DND-41 (cell line): ENCODE data around the gene ADORA3.
"Not testable (repeated sequence)": the region's sequence is repeated elsewhere in the genome, so short reads cannot be mapped to it uniquely, and the experiment has no call there.

Experiments
- ATAC-seq: fragments of 200-7000 bp; cut with Tn5 transposase; 3 replicates; pipeline ENCODE4 v1.9.1; 2021; ENCODE audit warnings: low read depth; ENCODE audit not compliant: insufficient read depth
- DNase-seq: peaks from one replicate; pipeline ENCODE4 v3.0.0-alpha.2; 2020
- H2AFZ ChIP-seq: 2 replicates; pipeline ENCODE4 v1.6.0; 2012; ENCODE audit warnings: low read depth, low read length
- H3K27ac ChIP-seq: 2 replicates; pipeline ENCODE4 v1.5.1; 2012; ENCODE audit warnings: low read length, inconsistent platforms
- H3K27me3 ChIP-seq: fragments of 200-600 bp; sonication (generic); 2 replicates; pipeline ENCODE4 v1.6.0; 2012; ENCODE audit warnings: low read length, mild to moderate bottlenecking, inconsistent platforms; ENCODE audit not compliant: insufficient read depth, poor library complexity
- H3K36me3 ChIP-seq: 2 replicates; pipeline ENCODE4 v1.5.1; 2012; ENCODE audit warnings: low read length, inconsistent platforms; ENCODE audit not compliant: insufficient read depth
- H3K4me1 ChIP-seq: 2 replicates; pipeline ENCODE4 v1.5.1; 2012; ENCODE audit warnings: mild to moderate bottlenecking, low read length; ENCODE audit not compliant: insufficient read depth
- H3K4me2 ChIP-seq: 2 replicates; pipeline ENCODE4 v1.6.0; 2012; ENCODE audit warnings: mild to moderate bottlenecking, moderate library complexity, low read length, inconsistent platforms; ENCODE audit not compliant: insufficient read depth
- H3K4me3 ChIP-seq, 2 experiments: fragments of 200-600 bp in 1 of 2; shearing (Covaris generic) in 1 of 2; 2 replicates each; pipeline ENCODE4 v1.5.1; 2012 to 2016; ENCODE audit warnings: inconsistent platforms in 2 of 2, low read length in 2 of 2, mild to moderate bottlenecking in 2 of 2, low read depth in 1 of 2, moderate library complexity in 1 of 2
- H3K79me2 ChIP-seq: 2 replicates; pipeline ENCODE4 v1.6.0; 2012; ENCODE audit warnings: low read length, inconsistent platforms; ENCODE audit not compliant: insufficient read depth
- H3K9ac ChIP-seq: 2 replicates; pipeline ENCODE4 v1.6.0; 2012; ENCODE audit warnings: low read depth, mild to moderate bottlenecking, inconsistent platforms, low read length, moderate library complexity
- H3K9me3 ChIP-seq: 2 replicates; pipeline ENCODE4 v1.5.1; 2012; ENCODE audit warnings: low read length, moderate library complexity, mild to moderate bottlenecking, inconsistent platforms; ENCODE audit not compliant: insufficient read depth, severe bottlenecking
- H4K20me1 ChIP-seq: 2 replicates; pipeline ENCODE4 v1.6.0; 2012; ENCODE audit warnings: low read length; ENCODE audit not compliant: insufficient read depth
- EZH2 ChIP-seq: IDR thresholded peaks from 3 replicates; pipeline ENCODE4 v1.6.1; 2012; ENCODE audit warnings: borderline replicate concordance, low read depth, mild to moderate bottlenecking, moderate library complexity, low read length, inconsistent platforms; ENCODE audit not compliant: severe bottlenecking
- TF ChIP-seq, protein P1 (sequence below): IDR thresholded peaks from 2 replicates; pipeline ENCODE4 v1.5.1; 2012; ENCODE audit warnings: borderline replicate concordance, low read length, moderate library complexity, mild to moderate bottlenecking; ENCODE audit not compliant: poor library complexity, severe bottlenecking; ENCODE audit errors: extremely low read depth

ADORA3 gene

DNA sequence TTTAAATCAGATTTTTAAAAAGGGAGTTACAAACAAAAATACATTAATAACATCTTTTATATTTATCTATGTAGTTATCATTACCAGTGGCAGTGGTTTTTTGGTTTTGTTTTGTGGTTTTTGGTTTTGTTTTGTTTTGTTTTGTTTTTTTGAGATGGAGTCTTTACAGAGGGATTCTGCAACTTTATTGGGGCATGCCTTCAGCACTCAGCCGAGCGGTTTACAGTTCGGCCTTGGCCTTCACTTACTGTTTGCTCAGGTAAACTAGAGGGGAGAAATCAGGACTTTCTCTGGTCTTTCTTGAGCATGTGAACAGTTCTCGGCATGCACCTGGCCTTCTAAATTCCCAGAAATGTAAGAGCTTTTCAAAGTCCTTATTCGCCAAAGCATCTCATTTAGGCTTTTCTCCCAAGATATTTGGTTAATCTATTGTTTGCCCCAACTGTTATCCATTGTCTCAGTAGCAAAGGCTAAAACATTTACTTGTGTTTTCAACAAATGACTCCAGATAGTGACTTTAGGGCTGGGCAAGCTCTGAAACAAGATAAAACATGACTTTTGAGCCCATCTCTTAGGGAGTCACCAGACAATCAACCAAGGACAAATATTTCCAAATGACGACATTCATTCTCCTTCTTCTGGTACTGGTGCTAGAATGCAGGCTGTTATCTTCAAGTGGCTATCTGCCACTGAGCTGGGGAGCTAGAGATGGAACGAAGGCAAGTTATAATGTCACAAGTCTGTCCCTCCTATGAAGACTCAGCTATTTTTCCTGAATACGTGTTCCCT, 48.4 kb upstream of the ADORA3 start:
- TF ChIP-seq, protein P1, sequence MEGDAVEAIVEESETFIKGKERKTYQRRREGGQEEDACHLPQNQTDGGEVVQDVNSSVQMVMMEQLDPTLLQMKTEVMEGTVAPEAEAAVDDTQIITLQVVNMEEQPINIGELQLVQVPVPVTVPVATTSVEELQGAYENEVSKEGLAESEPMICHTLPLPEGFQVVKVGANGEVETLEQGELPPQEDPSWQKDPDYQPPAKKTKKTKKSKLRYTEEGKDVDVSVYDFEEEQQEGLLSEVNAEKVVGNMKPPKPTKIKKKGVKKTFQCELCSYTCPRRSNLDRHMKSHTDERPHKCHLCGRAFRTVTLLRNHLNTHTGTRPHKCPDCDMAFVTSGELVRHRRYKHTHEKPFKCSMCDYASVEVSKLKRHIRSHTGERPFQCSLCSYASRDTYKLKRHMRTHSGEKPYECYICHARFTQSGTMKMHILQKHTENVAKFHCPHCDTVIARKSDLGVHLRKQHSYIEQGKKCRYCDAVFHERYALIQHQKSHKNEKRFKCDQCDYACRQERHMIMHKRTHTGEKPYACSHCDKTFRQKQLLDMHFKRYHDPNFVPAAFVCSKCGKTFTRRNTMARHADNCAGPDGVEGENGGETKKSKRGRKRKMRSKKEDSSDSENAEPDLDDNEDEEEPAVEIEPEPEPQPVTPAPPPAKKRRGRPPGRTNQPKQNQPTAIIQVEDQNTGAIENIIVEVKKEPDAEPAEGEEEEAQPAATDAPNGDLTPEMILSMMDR, result no peak
- no peak for TF ChIP-seq EZH2
- ATAC-seq (no peak), DNase-seq (no peak)
- Histone ChIP-seq H4K20me1 (no peaks in the 10 kb centered on the region), H3K79me2 (no peaks in the 10 kb centered on the region), H3K27ac (no peak overlapping the region), H3K4me1 (no peaks in the 10 kb centered on the region), H2AFZ (no peak overlapping the region), H3K36me3 (no peaks in the 10 kb centered on the region), H3K4me2 (no peak overlapping the region), H3K27me3 (peaks cover 7% of the 10 kb centered on the region), H3K9ac (no peak overlapping the region), H3K4me3 (no peak overlapping the region), H3K9me3 (no peaks in the 10 kb centered on the region)

DNA sequence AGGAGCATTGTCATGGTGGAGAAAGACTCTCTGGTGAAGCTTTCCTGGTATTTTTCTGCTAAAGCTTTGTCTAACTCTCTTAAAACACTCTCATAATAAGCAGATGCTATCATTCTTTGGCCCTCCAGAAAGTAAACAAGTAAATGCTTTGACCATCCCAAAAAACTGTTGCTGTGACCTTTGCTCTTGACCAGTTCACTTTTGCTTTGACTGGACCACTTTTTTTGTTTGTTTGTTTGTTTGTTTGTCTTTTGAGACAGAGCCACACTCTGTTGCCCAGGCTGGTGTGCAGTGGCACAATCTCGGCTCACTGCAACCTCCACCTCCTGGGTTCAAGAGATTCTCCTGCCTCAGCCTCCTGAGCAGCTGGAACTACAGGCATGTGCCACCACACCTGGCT, 44.4 kb upstream of the ADORA3 start:
- H3K4me2 ChIP-seq, ATAC-seq, H3K4me3 ChIP-seq, H4K20me1 ChIP-seq, H3K79me2 ChIP-seq, H2AFZ ChIP-seq, H3K36me3 ChIP-seq, H3K27ac ChIP-seq, H3K4me1 ChIP-seq, DNase-seq, H3K9me3 ChIP-seq, H3K9ac ChIP-seq: not testable (repeated sequence)
- H3K27me3 ChIP-seq, result peaks cover 24% of the 10 kb centered on the region

DNA sequence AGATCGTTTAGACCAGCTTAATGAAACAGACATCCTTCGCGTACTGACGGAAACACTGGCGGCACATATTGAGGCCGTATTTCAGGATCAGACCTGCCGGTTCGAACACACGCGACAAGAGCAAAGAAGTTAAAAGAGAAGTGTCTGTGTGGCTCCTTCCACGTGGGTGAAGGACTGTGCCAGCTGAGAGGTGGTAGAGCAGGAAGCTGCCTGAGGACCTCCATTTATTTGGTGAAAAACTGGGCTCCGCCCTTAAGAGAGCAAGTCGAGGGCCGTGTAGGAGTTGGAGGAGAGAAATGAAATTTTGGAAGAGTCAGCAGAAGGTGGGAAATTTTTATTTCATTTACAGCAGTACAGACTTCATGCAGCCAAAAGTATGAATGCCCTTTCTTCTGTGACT, 38.8 kb upstream of the ADORA3 start:
- no peak for DNase-seq
- Histone ChIP-seq H3K9ac (no peak overlapping the region), H3K27me3 (peaks cover 38% of the 10 kb centered on the region), H3K9me3 (no peaks in the 10 kb centered on the region), H3K4me3 (no peak overlapping the region), H3K4me2 (no peak overlapping the region), H3K4me1 (no peaks in the 10 kb centered on the region), H3K79me2 (no peaks in the 10 kb centered on the region), H2AFZ (no peak overlapping the region), H3K27ac (no peak overlapping the region), H3K36me3 (no peaks in the 10 kb centered on the region), H4K20me1 (no peaks in the 10 kb centered on the region)
- ATAC-seq, result no peak
- TF ChIP-seq, protein P1, result no peak
- no peak for TF ChIP-seq EZH2

DNA sequence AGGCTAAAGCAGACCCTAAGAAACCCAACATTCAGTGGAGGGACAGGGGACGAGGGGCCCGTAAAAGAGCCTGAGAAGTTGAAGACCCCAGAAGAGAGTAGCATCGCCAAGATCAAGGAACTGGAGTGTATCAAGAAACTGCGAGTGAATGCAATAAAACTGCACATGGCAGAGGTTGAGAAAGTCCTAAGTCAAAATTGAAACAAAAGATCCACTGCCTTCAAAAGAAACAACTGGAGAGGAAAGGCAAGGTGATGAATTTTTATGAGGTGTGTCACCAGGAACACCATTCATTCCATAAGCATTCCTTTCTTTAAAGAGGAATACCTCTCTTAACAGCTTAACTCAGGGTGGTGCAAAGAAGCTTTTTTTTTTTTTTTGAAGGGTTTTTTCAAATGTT, 38.3 kb upstream of the ADORA3 start:
- H2AFZ ChIP-seq, result no peak overlapping the region
- no peak overlapping the region for H3K9ac ChIP-seq
- ATAC-seq (no peak), DNase-seq (no peak)
- H3K79me2 ChIP-seq, result no peaks in the 10 kb centered on the region
- peaks cover 39% of the 10 kb centered on the region for H3K27me3 ChIP-seq
- H3K9me3 ChIP-seq, result no peaks in the 10 kb centered on the region
- H3K36me3 ChIP-seq, result no peaks in the 10 kb centered on the region
- H3K27ac ChIP-seq, result no peak overlapping the region
- H3K4me1 ChIP-seq, result no peaks in the 10 kb centered on the region
- no peaks in the 10 kb centered on the region for H4K20me1 ChIP-seq
- no peak overlapping the region for H3K4me3 ChIP-seq
- TF ChIP-seq EZH2, result no peak
- TF ChIP-seq, protein P1, result no peak
- H3K4me2 ChIP-seq, result no peak overlapping the region
